Trophoblast cell (in vitro differentiated cells and primary cell): ENCODE data around the gene PRR35.
A peak's percentile ranks its signal among the peaks of the same experiment; 100 is the strongest.

Source experiments
- DNase-seq, 2 donors: peaks; one replicate each; pipeline ENCODE4 v3.0.0-alpha.2; 2016
- H2AFZ ChIP-seq: 2 replicates; pipeline ENCODE4 v1.6.1; 2013; ENCODE audit warnings: low read length, moderate library complexity, mild to moderate bottlenecking; ENCODE audit not compliant: insufficient read depth, poor library complexity
- H2AK5ac ChIP-seq: 2 replicates; pipeline ENCODE4 v1.6.1; 2013; ENCODE audit warnings: mild to moderate bottlenecking, low read length
- H2BK120ac ChIP-seq: 2 replicates; pipeline ENCODE4 v1.6.1; 2013; ENCODE audit warnings: low read length, mild to moderate bottlenecking, moderate library complexity; ENCODE audit not compliant: insufficient read depth, poor library complexity
- H2BK12ac ChIP-seq: 2 replicates; pipeline ENCODE4 v1.6.1; 2013; ENCODE audit warnings: mild to moderate bottlenecking, low read length, moderate library complexity
- H2BK5ac ChIP-seq: 2 replicates; pipeline ENCODE4 v1.6.1; 2013; ENCODE audit warnings: low read length, low read depth, moderate library complexity, mild to moderate bottlenecking; ENCODE audit not compliant: poor library complexity
- H3K14ac ChIP-seq: 2 replicates; pipeline ENCODE4 v1.6.1; 2013; ENCODE audit warnings: mild to moderate bottlenecking, low read length
- H3K18ac ChIP-seq: 2 replicates; pipeline ENCODE4 v1.6.1; 2013; ENCODE audit warnings: mild to moderate bottlenecking, low read length
- H3K23ac ChIP-seq: 2 replicates; pipeline ENCODE4 v1.6.1; 2013; ENCODE audit warnings: low read length
- H3K27ac ChIP-seq: 2 replicates; pipeline ENCODE4 v1.5.1; 2013; ENCODE audit warnings: low read depth, mild to moderate bottlenecking, inconsistent platforms, low read length, moderate library complexity
- H3K27me3 ChIP-seq: 2 replicates; pipeline ENCODE4 v1.6.1; 2013; ENCODE audit warnings: inconsistent platforms, mild to moderate bottlenecking, low read length, moderate library complexity; ENCODE audit not compliant: insufficient read depth
- H3K36me3 ChIP-seq, 2 experiments: 1 replicate in 1 of 2; 2 replicates in 1 of 2; pipeline ENCODE4 v1.6.1; 2013; ENCODE audit warnings: low read length in 2 of 2, mild to moderate bottlenecking in 2 of 2, moderate library complexity in 1 of 2; ENCODE audit not compliant: insufficient read depth in 2 of 2, control insufficient read depth in 1 of 2
- H3K4ac ChIP-seq: 2 replicates; pipeline ENCODE4 v1.6.1; 2013; ENCODE audit warnings: low read depth, mild to moderate bottlenecking, low read length, moderate library complexity
- H3K4me1 ChIP-seq, 2 experiments: 1 replicate in 1 of 2; 2 replicates in 1 of 2; pipeline ENCODE4 v1.6.1; 2013; ENCODE audit warnings: low read length in 2 of 2, mild to moderate bottlenecking in 2 of 2, moderate library complexity in 1 of 2; ENCODE audit not compliant: insufficient read depth in 2 of 2, control insufficient read depth in 1 of 2
- H3K4me2 ChIP-seq: 2 replicates; pipeline ENCODE4 v1.6.1; 2013; ENCODE audit warnings: inconsistent platforms, mild to moderate bottlenecking, low read length, moderate library complexity
- H3K4me3 ChIP-seq: 2 replicates; pipeline ENCODE4 v1.5.1; 2013; ENCODE audit warnings: mild to moderate bottlenecking, low read depth, low read length, inconsistent platforms
- H3K79me1 ChIP-seq: one replicate; pipeline ENCODE4 v1.6.1; 2013; ENCODE audit warnings: low read length
- H3K79me2 ChIP-seq: 2 replicates; pipeline ENCODE4 v1.6.1; 2013; ENCODE audit warnings: low read length, mild to moderate bottlenecking; ENCODE audit not compliant: control insufficient read depth, insufficient read depth, poor library complexity
- H3K9ac ChIP-seq: 2 replicates; pipeline ENCODE4 v1.6.1; 2013; ENCODE audit warnings: mild to moderate bottlenecking, low read length
- H3K9me3 ChIP-seq: 2 replicates; pipeline ENCODE4 v1.6.1; 2013; ENCODE audit warnings: low read depth, mild to moderate bottlenecking, control low read depth, inconsistent platforms, low read length; ENCODE audit not compliant: insufficient read depth
- H4K12ac ChIP-seq: 2 replicates; pipeline ENCODE4 v1.6.1; 2013; ENCODE audit warnings: low read depth, mild to moderate bottlenecking, low read length, moderate library complexity
- H4K8ac ChIP-seq: 2 replicates; pipeline ENCODE4 v1.6.1; 2013; ENCODE audit warnings: low read depth, mild to moderate bottlenecking, low read length, moderate library complexity
- H4K91ac ChIP-seq: one replicate; pipeline ENCODE4 v1.6.1; 2013; ENCODE audit warnings: low read depth, mild to moderate bottlenecking, low read length, moderate library complexity
- WGBS: extraction: QIAGEN DNeasy Blood & Tissue Kit; methylation state at CpG from one replicate; pipeline ENCODE4 v1.1.7; 2013; ENCODE audit warnings: missing lambda C conversion rate; ENCODE audit not compliant: insufficient read length, insufficient coverage; ENCODE audit errors: extremely low coverage; 5-methylcytosine and 5-hydroxymethylcytosine counted together

Gene PRR35

DNA sequence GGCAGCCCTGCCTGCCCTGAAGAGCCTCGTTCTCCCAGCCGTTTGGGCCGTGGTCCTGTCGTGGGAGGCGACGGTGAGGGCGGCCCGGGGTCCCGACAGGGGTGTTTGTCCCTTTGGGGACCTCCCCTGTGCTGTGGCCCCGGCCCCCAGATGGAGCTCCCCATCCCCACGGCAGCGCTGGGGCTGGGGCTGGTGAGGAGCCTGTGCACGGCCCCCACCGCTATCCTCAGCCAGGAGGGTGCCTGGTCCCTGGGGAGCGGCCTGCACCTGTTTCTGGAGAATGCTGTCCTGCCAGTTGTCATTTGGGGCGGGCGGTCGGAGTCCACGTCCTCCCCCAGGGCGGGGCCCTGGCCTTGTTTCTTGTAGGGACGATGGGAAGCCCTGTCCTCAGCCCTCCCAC, 26.1 kb upstream of the PRR35 start:
- peaks cover 12% of the 10 kb centered on the region for H3K79me2 ChIP-seq
- no peaks in the 10 kb centered on the region for H3K79me1 ChIP-seq
- H3K18ac ChIP-seq: no peak overlapping the region
- peaks cover 5 to 7% of the 10 kb centered on the region in 2 experiments for H3K4me1 ChIP-seq
- peak; percentile 83 to 87 for DNase-seq
- no peak overlapping the region for H3K4me2 ChIP-seq
- H3K27ac ChIP-seq: no peak overlapping the region
- H2BK120ac ChIP-seq: no peak overlapping the region
- no peak overlapping the region for H3K14ac ChIP-seq
- H3K23ac ChIP-seq: no peak overlapping the region
- no peak overlapping the region for H4K12ac ChIP-seq
- H2BK5ac ChIP-seq: no peak overlapping the region
- H4K8ac ChIP-seq: no peak overlapping the region
- no peak overlapping the region for H3K9ac ChIP-seq
- no CpG with 5 or more reads among the region's 21 CpGs for WGBS
- peaks cover 2% of the 10 kb centered on the region for H3K9me3 ChIP-seq
- no peak overlapping the region for H2BK12ac ChIP-seq
- peaks cover 19 to 23% of the 10 kb centered on the region in 2 experiments for H3K36me3 ChIP-seq
- H2AFZ ChIP-seq: no peak overlapping the region
- no peaks in the 10 kb centered on the region for H3K27me3 ChIP-seq
- no peak overlapping the region for H3K4me3 ChIP-seq
- H2AK5ac ChIP-seq: no peak overlapping the region
- no peak overlapping the region for H4K91ac ChIP-seq
- no peak overlapping the region for H3K4ac ChIP-seq

DNA sequence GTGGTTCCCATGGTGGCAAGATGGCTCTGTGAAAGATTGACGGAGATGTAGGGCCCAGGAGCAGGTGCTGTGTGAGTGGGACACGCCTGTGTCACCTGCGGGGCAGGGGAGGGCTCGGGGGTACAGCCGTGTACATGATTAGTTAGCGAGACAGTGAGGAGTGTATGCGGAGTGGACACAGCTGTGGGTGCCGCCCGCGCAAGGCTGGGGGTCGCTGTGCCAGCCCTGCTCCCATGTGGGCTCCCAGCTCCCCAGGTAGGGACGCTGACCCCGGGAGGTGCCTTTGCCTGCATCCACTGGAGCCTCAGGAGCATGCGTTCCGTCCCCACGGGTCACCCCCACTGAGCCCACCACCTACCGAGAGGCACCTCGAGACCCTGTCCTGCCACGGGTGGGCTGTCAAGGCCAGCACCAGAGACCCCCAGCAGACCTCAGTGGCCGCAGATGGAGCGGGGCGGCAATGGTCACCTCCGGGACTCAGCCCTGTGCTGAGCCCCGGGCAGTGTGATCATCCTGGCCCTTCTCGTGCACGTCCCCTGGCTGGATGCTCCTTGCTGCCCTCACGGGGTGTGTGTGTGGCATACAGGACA, 25.2 kb upstream of the PRR35 start:
- no peak for DNase-seq
- no peak overlapping the region for H4K91ac ChIP-seq
- H4K8ac ChIP-seq: no peak overlapping the region
- H4K12ac ChIP-seq: no peak overlapping the region
- no peak overlapping the region for H2BK5ac ChIP-seq
- no peak overlapping the region for H3K9ac ChIP-seq
- no peak overlapping the region for H2AK5ac ChIP-seq
- no peak overlapping the region for H3K27ac ChIP-seq
- no peak overlapping the region for H3K18ac ChIP-seq
- no peak overlapping the region for H3K4me3 ChIP-seq
- H3K9me3 ChIP-seq: peaks cover 2% of the 10 kb centered on the region
- no peak overlapping the region for H2BK12ac ChIP-seq
- no peaks in the 10 kb centered on the region for H3K79me1 ChIP-seq
- peaks cover 14 to 22% of the 10 kb centered on the region in 2 experiments for H3K36me3 ChIP-seq
- WGBS: no CpG with 5 or more reads among the region's 27 CpGs
- H3K23ac ChIP-seq: no peak overlapping the region
- H2AFZ ChIP-seq: no peak overlapping the region
- H3K27me3 ChIP-seq: no peaks in the 10 kb centered on the region
- peaks cover 10% of the 10 kb centered on the region for H3K79me2 ChIP-seq
- H3K4me1 ChIP-seq: peaks cover 3 to 4% of the 10 kb centered on the region in 2 experiments
- H3K4ac ChIP-seq: no peak overlapping the region
- no peak overlapping the region for H3K4me2 ChIP-seq
- no peak overlapping the region for H2BK120ac ChIP-seq
- H3K14ac ChIP-seq: no peak overlapping the region

DNA sequence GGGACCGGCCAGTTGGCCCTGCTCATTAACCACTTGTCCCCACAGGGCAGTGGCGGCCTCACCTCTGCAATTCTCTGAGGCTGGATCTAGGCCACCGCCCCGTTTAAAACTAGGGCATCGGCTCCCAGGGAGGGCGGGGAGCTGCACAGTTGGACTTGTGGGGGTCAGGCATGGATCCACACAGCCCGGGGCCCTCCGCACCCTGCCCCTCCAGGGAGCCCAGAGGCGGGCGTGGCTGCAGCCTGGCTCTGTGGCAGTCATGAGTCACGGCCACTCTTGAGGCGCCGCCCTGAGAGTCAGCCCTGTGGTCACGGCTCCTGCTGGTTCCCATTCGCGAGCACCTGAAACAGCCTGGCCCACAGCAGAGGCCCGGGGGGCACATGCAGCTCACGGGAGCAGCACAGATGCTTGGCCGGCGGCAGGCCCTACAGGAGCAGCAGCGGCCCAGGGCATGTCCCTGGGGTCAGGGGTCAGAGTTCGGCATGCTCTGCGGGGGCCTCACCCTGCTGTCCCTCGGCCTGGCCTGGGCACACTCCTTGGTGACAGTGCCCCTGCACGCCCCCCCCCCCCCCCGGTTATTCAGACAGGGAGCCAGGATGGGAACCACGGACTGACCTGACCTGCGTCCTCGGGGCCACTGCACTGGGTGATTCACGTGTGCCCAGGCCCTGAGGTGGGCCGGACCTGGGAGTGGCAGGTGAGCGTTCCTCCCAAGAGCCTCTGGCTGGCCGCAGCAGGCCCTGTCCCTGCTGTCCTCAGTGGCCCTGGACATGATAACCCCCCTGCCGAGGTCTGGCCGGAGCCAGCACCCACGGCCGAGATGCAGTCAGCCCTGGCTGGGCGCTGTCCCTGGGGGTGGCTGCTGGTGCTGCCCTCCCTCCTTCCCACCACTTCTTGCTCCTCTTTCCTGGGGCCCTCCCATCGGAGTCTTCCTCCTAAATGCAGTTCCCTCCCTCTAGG, 24.5 kb upstream of the PRR35 start:
- no peaks in the 10 kb centered on the region for H3K79me1 ChIP-seq
- H2AK5ac ChIP-seq: no peak overlapping the region
- H2BK12ac ChIP-seq: no peak overlapping the region
- no peak overlapping the region for H3K4me2 ChIP-seq
- H2BK120ac ChIP-seq: no peak overlapping the region
- H2AFZ ChIP-seq: no peak overlapping the region
- H2BK5ac ChIP-seq: no peak overlapping the region
- no peak overlapping the region for H4K8ac ChIP-seq
- no peak overlapping the region for H3K27ac ChIP-seq
- H3K79me2 ChIP-seq: peaks cover 8% of the 10 kb centered on the region
- peak overlapping the region; percentile 8 for H3K4ac ChIP-seq
- peaks cover 2% of the 10 kb centered on the region for H3K9me3 ChIP-seq
- H3K27me3 ChIP-seq: no peaks in the 10 kb centered on the region
- no peak overlapping the region for H3K14ac ChIP-seq
- no peak overlapping the region for H3K9ac ChIP-seq
- H3K23ac ChIP-seq: no peak overlapping the region
- DNase-seq: peak; percentile 87 to 94
- H3K18ac ChIP-seq: no peak overlapping the region
- H3K4me3 ChIP-seq: no peak overlapping the region
- peaks cover 3 to 4% of the 10 kb centered on the region in 2 experiments for H3K4me1 ChIP-seq
- peaks cover 12 to 22% of the 10 kb centered on the region in 2 experiments for H3K36me3 ChIP-seq
- H4K91ac ChIP-seq: no peak overlapping the region
- no peak overlapping the region for H4K12ac ChIP-seq
- WGBS: no CpG with 5 or more reads among the region's 39 CpGs

DNA sequence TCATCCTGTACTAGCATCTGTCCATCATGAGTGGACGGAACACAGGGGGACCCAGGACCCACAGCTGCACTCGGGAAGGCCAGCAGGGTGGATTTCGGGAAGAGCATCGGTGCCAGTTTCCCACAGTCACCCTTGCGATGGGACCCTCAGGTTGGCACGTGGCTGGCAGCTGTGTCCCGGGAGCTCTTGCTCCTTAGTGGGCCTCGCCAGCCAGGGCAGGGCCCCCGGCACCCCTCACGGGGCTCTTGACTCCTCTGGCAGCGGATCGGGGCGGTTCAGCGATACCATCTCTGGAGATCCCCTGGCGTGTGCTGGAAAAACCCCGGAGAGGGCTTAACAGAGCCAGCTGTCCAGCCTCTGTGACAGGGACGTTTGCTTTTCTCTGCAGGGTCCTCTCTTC, 23.4 kb upstream of the PRR35 start:
- peaks cover 6% of the 10 kb centered on the region for H3K79me2 ChIP-seq
- H3K18ac ChIP-seq: no peak overlapping the region
- no peak overlapping the region for H4K12ac ChIP-seq
- H2BK12ac ChIP-seq: no peak overlapping the region
- no peak overlapping the region for H3K27ac ChIP-seq
- no peak overlapping the region for H3K9ac ChIP-seq
- peaks cover 2% of the 10 kb centered on the region for H3K9me3 ChIP-seq
- no peak overlapping the region for H3K14ac ChIP-seq
- no CpG with 5 or more reads among the region's 17 CpGs for WGBS
- H3K4me3 ChIP-seq: no peak overlapping the region
- H2BK5ac ChIP-seq: no peak overlapping the region
- H4K8ac ChIP-seq: no peak overlapping the region
- no peak overlapping the region for H3K4ac ChIP-seq
- H2AK5ac ChIP-seq: no peak overlapping the region
- DNase-seq: no peak
- H3K4me2 ChIP-seq: no peak overlapping the region
- no peaks in the 10 kb centered on the region for H3K79me1 ChIP-seq
- peaks cover 14 to 24% of the 10 kb centered on the region in 2 experiments for H3K36me3 ChIP-seq
- no peak overlapping the region for H4K91ac ChIP-seq
- H3K4me1 ChIP-seq: peaks cover 3 to 4% of the 10 kb centered on the region in 2 experiments
- no peaks in the 10 kb centered on the region for H3K27me3 ChIP-seq
- H2BK120ac ChIP-seq: no peak overlapping the region
- H2AFZ ChIP-seq: no peak overlapping the region
- H3K23ac ChIP-seq: no peak overlapping the region
